Left lung (tissue), 10 donors: ENCODE measurements around the gene ALPK1. TPM values are rescaled to one million over a fixed set of nuclear protein-coding genes. Genes with fewer than 3 reads are reported as not detected.
"Not testable (repeated sequence)": the region's sequence is repeated elsewhere in the genome, so short reads cannot be mapped to it uniquely, and the experiment has no call there.

ENCODE experiments used
- ATAC-seq: fragments of 200-7000 bp; cut with Tn5 transposase; one replicate; pipeline ENCODE4 v1.9.1; 2020; ENCODE audit warnings: moderate library complexity
- DNase-seq, 4 donors: peaks; one replicate each; pipeline ENCODE4 v3.0.0-alpha.2; 2013 to 2020
- H3K27ac ChIP-seq, 2 donors: fragments of 200-600 bp; sonication (generic) in 1 of 2; one replicate each; pipeline versions ENCODE4 v1.5.0 to v1.8.0; 2020 to 2021
- H3K27me3 ChIP-seq, 2 donors: fragments of 200-600 bp; sonication (generic) in 1 of 2; one replicate each; pipeline versions ENCODE4 v1.5.0 to v1.8.0; 2020 to 2021
- H3K36me3 ChIP-seq, 2 donors: fragments of 200-600 bp; sonication (generic) in 1 of 2; one replicate each; pipeline versions ENCODE4 v1.5.0 to v1.8.0; 2020 to 2021
- H3K4me1 ChIP-seq, 2 donors: fragments of 200-600 bp; one replicate each; pipeline ENCODE4 v1.8.0; 2021
- H3K4me3 ChIP-seq, 2 donors: fragments of 200-600 bp; sonication (generic) in 1 of 2; one replicate each; pipeline versions ENCODE4 v1.5.0 to v1.8.0; 2020 to 2021; ENCODE audit warnings: mild to moderate bottlenecking in 1 of 2
- H3K9me3 ChIP-seq, 2 donors: fragments of 200-600 bp; sonication (generic) in 1 of 2; one replicate each; pipeline versions ENCODE4 v1.5.0 to v1.8.0; 2020 to 2021
- CTCF ChIP-seq, 2 donors: fragments of 200-600 bp; sonication (generic) in 1 of 2; IDR thresholded peaks; one replicate each; pipeline versions ENCODE4 v1.5.0 to v1.8.0; 2021; ENCODE audit warnings: antibody characterized with exemption in 2 of 2
- intact Hi-C, 2 donors: fragments of 100-400 bp; cut with DNase I; formaldehyde crosslinking; loops; one replicate each; pipeline versions ENCODE4 v1.11.2 to v1.14.2; 2022
- polyA plus RNA-seq, 6 donors: library from polyadenylated mRNA; unstranded; fragments of 120-200 nt; gene quantifications; one replicate each; pipeline ENCODE4 v1.2.1, GENCODE V29; 2013; ENCODE audit not compliant: insufficient read length in 6 of 6
- total RNA-seq, 2 donors: library from RNA; stranded (reverse); fragmentation: NEBNext Ultra II Directional; extraction: Animal tissue kit (Norgen Biotek cat#: 25700); gene quantifications; one replicate each; pipeline ENCODE4 v1.2.1, GENCODE V29; 2021
- donor health status: DM: no; HTN: yes; CAD: no.
- donor health status: DM: no; HTN: no; CAD: no.

The ALPK1 gene
- total and polyA plus RNA-seq, 8 donors: 16.3 to 38.5 (median 22.1) TPM

GRCh38 chr4:112472318-112472717, 175.1 kb downstream of the ALPK1 start:
- H3K9me3 ChIP-seq: peaks cover 0 to 1% of the 10 kb centered on the region in 2 donors
- no peak overlapping the region for H3K27ac ChIP-seq
- no peak for ATAC-seq
- no peak overlapping the region for H3K4me3 ChIP-seq
- no peaks in the 10 kb centered on the region for H3K4me1 ChIP-seq
- H3K27me3 ChIP-seq: no peaks in the 10 kb centered on the region
- TF ChIP-seq CTCF (IDR thresholded peaks at IDR 0.05): no peak
- DNase-seq: no peak
- intact Hi-C loops: no loop called here
- no peaks in the 10 kb centered on the region for H3K36me3 ChIP-seq

- Histone ChIP-seq H3K36me3 (no peaks in the 10 kb centered on the region), H3K27ac (no peak overlapping the region), H3K27me3 (no peaks in the 10 kb centered on the region), H3K4me3 (no peak overlapping the region), H3K4me1 (no peaks in the 10 kb centered on the region), H3K9me3 (peaks cover 0 to 1% of the 10 kb centered on the region in 2 donors)
- no peak for DNase-seq
- intact Hi-C loops: no loop called here
- TF ChIP-seq CTCF (IDR thresholded peaks at IDR 0.05): no peak
- no peak for ATAC-seq
These were observed 176.8 kb downstream of the ALPK1 start for GRCh38 chr4:112473985-112474384.

GRCh38 chr4:112485930-112486329, 188.8 kb downstream of the ALPK1 start:
- Histone ChIP-seq H3K36me3 (no peaks in the 10 kb centered on the region), H3K27me3 (no peaks in the 10 kb centered on the region), H3K9me3 (peaks cover 0 to 30% of the 10 kb centered on the region in 2 donors), H3K4me3 (no peak overlapping the region), H3K4me1 (no peaks in the 10 kb centered on the region), H3K27ac (no peak overlapping the region)
- no peak for TF ChIP-seq CTCF (IDR thresholded peaks at IDR 0.05)
- intact Hi-C loops: no loop called here
- DNase-seq: no peak
- ATAC-seq: no peak

- H3K4me1 ChIP-seq, H3K27me3 ChIP-seq, H3K27ac ChIP-seq, H3K36me3 ChIP-seq, H3K4me3 ChIP-seq, DNase-seq, ATAC-seq, intact Hi-C loops: not testable (repeated sequence)
- peaks cover 0 to 20% of the 10 kb centered on the region in 2 donors for H3K9me3 ChIP-seq
These were observed 193.6 kb downstream of the ALPK1 start for GRCh38 chr4:112490808-112491207.

Other genes starting within 250 kb of the ALPK1 start
- 1 to 10 TPM; 3.3 to 5.0 TPM for gene FAM241A, start 151.9 kb upstream of the ALPK1 start, total RNA-seq
- gene FAM241A, start 151.9 kb upstream of the ALPK1 start, polyA plus RNA-seq: 1 to 10 TPM; 2.6 to 3.4 (median 2.9) TPM
- gene AP1AR, start 65.6 kb upstream of the ALPK1 start, total RNA-seq: 10 to 100 TPM; 15.8 to 20.0 TPM
- gene AP1AR, start 65.6 kb upstream of the ALPK1 start, polyA plus RNA-seq: 10 to 100 TPM; 29.0 to 34.9 (median 31.7) TPM
- 10 to 100 TPM; 12.7 to 18.8 TPM for gene TIFA, start 11.5 kb upstream of the ALPK1 start, total RNA-seq
- gene TIFA, start 11.5 kb upstream of the ALPK1 start, polyA plus RNA-seq: 10 to 100 TPM; 13.5 to 18.6 (median 14.2) TPM
- not detected for gene NEUROG2, start 218.8 kb downstream of the ALPK1 start, total RNA-seq
- not detected for gene NEUROG2, start 218.8 kb downstream of the ALPK1 start, polyA plus RNA-seq